Endothelial cell of umbilical vein (primary cell): Measurements from ENCODE around the gene IL13RA1. TPM values are rescaled to one million over a fixed set of nuclear protein-coding genes. Genes with fewer than 3 reads are reported as not detected.

Source experiments
- BruUV-seq: library from RNA; stranded (reverse); fragments of 400-500 nt; replicated peaks from 2 replicates; lab custom pipeline; 2021; lab: Mats Ljungman, UMichigan
- CTCF ChIA-PET: fragments of 300-600, 350-600 bp; sonication (Branson Sonifier 250); formaldehyde crosslinking; loops from one replicate; lab custom pipeline; 2021; ENCODE audit warnings: antibody characterized with exemption, inconsistent platforms; lab: Charles Lee
- POLR2A ChIA-PET: fragments of 300-600, 350-600 bp; sonication (Branson Sonifier 250); formaldehyde crosslinking; loops from one replicate; lab custom pipeline; 2021; ENCODE audit warnings: antibody characterized with exemption, inconsistent platforms; lab: Charles Lee
- DNase-seq: peaks from one replicate; pipeline ENCODE4 v3.0.0-alpha.2; 2011; ENCODE audit warnings: low read depth, low spot score
- FAIRE-seq: peaks from 2 replicates; lab custom pipeline; 2011; peaks lifted over from hg19 to GRCh38; lab: Jason Lieb, UNC
- H2AFZ ChIP-seq: 2 replicates; pipeline ENCODE4 v1.6.0; 2012; ENCODE audit warnings: low read depth, low read length, control low read depth, inconsistent platforms
- H3K27ac ChIP-seq: 2 replicates; pipeline ENCODE4 v1.5.1; 2011; ENCODE audit warnings: low read depth, mild to moderate bottlenecking, control low read depth, low read length, moderate library complexity; ENCODE audit not compliant: insufficient read depth
- H3K27me3 ChIP-seq, 2 experiments: 2 replicates each; pipeline versions ENCODE4 v1.6.0 to v1.6.1; 2011; ENCODE audit warnings: low read length in 2 of 2, mixed read lengths in 1 of 2; ENCODE audit not compliant: control insufficient read depth in 2 of 2, insufficient read depth in 2 of 2
- H3K36me3 ChIP-seq, 2 experiments: 2 replicates in 1 of 2; 3 replicates in 1 of 2; pipeline ENCODE4 v1.5.1; 2011; ENCODE audit warnings: low read length in 2 of 2, mild to moderate bottlenecking in 1 of 2, moderate library complexity in 1 of 2; ENCODE audit not compliant: control insufficient read depth in 2 of 2, insufficient read depth in 2 of 2; ENCODE audit errors: extremely low read depth in 1 of 2
- H3K4me1 ChIP-seq: 3 replicates; pipeline ENCODE4 v1.5.1; 2011; ENCODE audit warnings: mild to moderate bottlenecking, low read length; ENCODE audit not compliant: control insufficient read depth, insufficient read depth; ENCODE audit errors: extremely low read depth
- H3K4me2 ChIP-seq: 2 replicates; pipeline ENCODE4 v1.6.1; 2011; ENCODE audit warnings: low read length, control low read depth, mixed read lengths; ENCODE audit not compliant: insufficient read depth
- H3K4me3 ChIP-seq, 3 experiments: fragments of 200-600 bp in 1 of 3; sonication (generic), shearing (Covaris generic) in 1 of 3; replicated peaks in 1 of 3; 2 replicates each; pipeline ENCODE4 v1.5.1; 2011 to 2016; ENCODE audit warnings: control low read depth in 3 of 3, low read length in 3 of 3, mild to moderate bottlenecking in 2 of 3, inconsistent platforms in 1 of 3, low read depth in 1 of 3, moderate library complexity in 1 of 3; ENCODE audit not compliant: insufficient read depth in 1 of 3
- H3K79me2 ChIP-seq: 2 replicates; pipeline ENCODE4 v1.6.0; 2012; ENCODE audit warnings: low read length, inconsistent platforms; ENCODE audit not compliant: control insufficient read depth, insufficient read depth
- H3K9ac ChIP-seq: replicated peaks from 2 replicates; pipeline ENCODE3; 2011; ENCODE audit warnings: low read length, control low read depth; ENCODE audit not compliant: insufficient read depth; ENCODE audit errors: extremely low read depth
- H3K9me1 ChIP-seq: replicated peaks from 3 replicates; pipeline ENCODE4 v1.6.0; 2011; ENCODE audit warnings: mild to moderate bottlenecking, low read length; ENCODE audit not compliant: control insufficient read depth, insufficient read depth; ENCODE audit errors: extremely low read depth
- H3K9me3 ChIP-seq: replicated peaks from 2 replicates; pipeline ENCODE4 v1.5.1; 2012; ENCODE audit warnings: low read length, inconsistent platforms; ENCODE audit not compliant: control insufficient read depth, insufficient read depth
- H4K20me1 ChIP-seq: replicated peaks from 2 replicates; pipeline ENCODE3; 2011; ENCODE audit warnings: mild to moderate bottlenecking, low read length; ENCODE audit not compliant: control insufficient read depth, insufficient read depth; ENCODE audit errors: extremely low read depth
- CTCF ChIP-seq, 2 donors: IDR thresholded peaks; 1 replicate in 1 of 2; 2 replicates in 1 of 2; pipeline ENCODE4 v1.5.1; 2011; ENCODE audit warnings: low read length in 2 of 2, mild to moderate bottlenecking in 2 of 2, moderate library complexity in 2 of 2, control low read depth in 1 of 2, inconsistent platforms in 1 of 2, low read depth in 1 of 2; ENCODE audit not compliant: insufficient read depth in 1 of 2; ENCODE audit errors: extremely low read depth in 1 of 2
- EZH2 ChIP-seq: IDR thresholded peaks from 2 replicates; pipeline ENCODE4 v1.6.1; 2012; ENCODE audit warnings: borderline replicate concordance, low read depth, mild to moderate bottlenecking, moderate library complexity, low read length, inconsistent platforms; ENCODE audit not compliant: severe bottlenecking
- FOS ChIP-seq: IDR thresholded peaks from 2 replicates; pipeline ENCODE4 v1.6.1; 2011; ENCODE audit warnings: mild to moderate bottlenecking, low read length, moderate library complexity, borderline replicate concordance; ENCODE audit not compliant: insufficient read depth
- GATA2 ChIP-seq: IDR thresholded peaks from 2 replicates; pipeline ENCODE4 v1.7.0; 2011; ENCODE audit warnings: low read depth, mild to moderate bottlenecking, moderate library complexity, mixed read lengths, low read length; ENCODE audit not compliant: insufficient read length, insufficient read depth
- JUN ChIP-seq: IDR thresholded peaks from 2 replicates; pipeline ENCODE4 v1.6.1; 2011; ENCODE audit warnings: borderline replicate concordance, low read depth; ENCODE audit not compliant: insufficient read length, insufficient read depth
- MAX ChIP-seq: IDR thresholded peaks from 2 replicates; pipeline ENCODE4 v1.6.1; 2011; ENCODE audit not compliant: insufficient read depth, insufficient read length
- MYC ChIP-seq: IDR thresholded peaks from one replicate; pipeline ENCODE4 v1.6.1; 2011; ENCODE audit warnings: mild to moderate bottlenecking, low read depth, low read length
- POLR2A ChIP-seq: IDR thresholded peaks from 2 replicates; pipeline ENCODE4 v1.6.1; 2012; ENCODE audit warnings: low read depth, mild to moderate bottlenecking, control low read depth, low read length
- POLR2AphosphoS5 ChIP-seq: IDR thresholded peaks from 2 replicates; pipeline ENCODE4 v1.6.1; 2012; ENCODE audit warnings: low read depth, mild to moderate bottlenecking, control low read depth, low read length, moderate library complexity; ENCODE audit not compliant: insufficient read depth
- dilution Hi-C: fragments of 300-500 bp; cut with MboI; formaldehyde crosslinking; loops from one replicate; pipeline ENCODE4 v1.15.0; 2019; ENCODE audit warnings: low sequenced_read_pairs; ENCODE audit not compliant: extremely low pct_ligation_motif_present
- intact Hi-C: fragments of 100-400 bp; cut with micrococcal nuclease; formaldehyde crosslinking; loops from one replicate; pipeline ENCODE4 v1.10.0; 2022
- polyA plus RNA-seq, 4 experiments: library from polyadenylated mRNA; depleted of rRNA in 3 of 4; stranded (reverse) in 3 of 4; unstranded in 1 of 4; fragments of >200 nt; gene quantifications; 2 replicates each; pipeline versions ENCODE4 v1.2.1 to v1.2.3, GENCODE V29; 2011 to 2012; ENCODE audit warnings: missing spikeins in 1 of 4
- total RNA-seq: library from RNA; stranded (reverse); gene quantifications from 2 replicates; pipeline ENCODE4 v1.2.3, GENCODE V29; 2021

IL13RA1 gene
- total and polyA plus RNA-seq, 2 donors (not counting 3 experiments of a cell fraction or from before 2014, with no cell fraction given) = 40.7 to 61.9 TPM

GRCh38 chrX:118724365-118724764 lies 3.0 kb upstream of the IL13RA1 start:
- no TSS peak for BruUV-seq
- Histone ChIP-seq H3K4me3 (no peak overlapping the region), H3K27ac (no peak overlapping the region), H2AFZ (no peak overlapping the region), H3K36me3 (no peaks in the 10 kb centered on the region), H3K9me3 (no peaks in the 10 kb centered on the region), H3K9me1 (no peaks in the 10 kb centered on the region), H3K4me2 (no peak overlapping the region), H3K4me1 (peaks cover 21% of the 10 kb centered on the region), H4K20me1 (no peaks in the 10 kb centered on the region), H3K9ac (no peak overlapping the region), H3K27me3 (no peaks in the 10 kb centered on the region), H3K79me2 (peaks cover 6% of the 10 kb centered on the region)
- intact Hi-C loops (no loop called here), dilution Hi-C loops (no loop called here)
- FAIRE-seq (no peak), DNase-seq (no peak)
- ChIA-PET POLR2A (no interaction called here), CTCF (interaction anchor here (2.4 kb wide), 1 partner anchor 83 kb away, joined by 8 read pairs; no protein-coding TSS in a partner anchor)
- no peak for TF ChIP-seq EZH2
- TF ChIP-seq MYC = no peak
- TF ChIP-seq CTCF (IDR thresholded peaks at IDR 0.05; ENCODE audit: extremely low read depth in 1 of 2, insufficient read depth in 1 of 2, low read depth in 1 of 2, low read length in 2 of 2) = no peak
- TF ChIP-seq GATA2 = no peak
- TF ChIP-seq JUN = no peak
- TF ChIP-seq FOS = no peak
- no peak for TF ChIP-seq POLR2AphosphoS5
- TF ChIP-seq MAX = no peak
- no peak for TF ChIP-seq POLR2A
